Stimulated activated CD8-positive, alpha-beta memory T cell treated with anti-CD3 and anti-CD28 coated beads, Interleukin-12 subunit alpha, Interleukin-12 subunit beta, amount 100 ng/mL, for 24 hours (primary cell): ENCODE measurements around the gene PAM.

Source experiments
- DNase-seq: peaks from one replicate; pipeline ENCODE4 v3.0.0-alpha.2; 2020; ENCODE audit errors: extremely low read depth

The PAM gene

DNA sequence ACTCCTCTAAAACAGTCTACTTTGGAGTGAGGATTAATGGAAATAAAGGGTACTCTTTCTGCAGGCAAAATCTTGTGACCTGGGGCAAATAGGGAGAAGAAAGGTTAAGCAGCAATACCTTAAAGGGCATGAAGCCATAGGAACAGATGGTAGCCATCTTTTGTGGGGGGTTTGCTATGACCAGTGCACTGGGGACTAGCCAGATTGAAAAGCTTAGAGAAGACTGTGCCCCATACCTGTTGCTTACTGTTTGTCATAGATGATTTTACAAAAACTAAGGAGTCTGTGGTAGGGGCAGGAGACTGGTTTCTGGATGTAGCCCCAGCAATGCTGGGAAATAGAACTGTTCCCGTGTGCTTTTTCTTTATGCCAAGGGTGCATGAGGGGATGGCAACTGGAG is 58.6 kb downstream of the PAM start:
- DNase-seq, result no peak

DNA sequence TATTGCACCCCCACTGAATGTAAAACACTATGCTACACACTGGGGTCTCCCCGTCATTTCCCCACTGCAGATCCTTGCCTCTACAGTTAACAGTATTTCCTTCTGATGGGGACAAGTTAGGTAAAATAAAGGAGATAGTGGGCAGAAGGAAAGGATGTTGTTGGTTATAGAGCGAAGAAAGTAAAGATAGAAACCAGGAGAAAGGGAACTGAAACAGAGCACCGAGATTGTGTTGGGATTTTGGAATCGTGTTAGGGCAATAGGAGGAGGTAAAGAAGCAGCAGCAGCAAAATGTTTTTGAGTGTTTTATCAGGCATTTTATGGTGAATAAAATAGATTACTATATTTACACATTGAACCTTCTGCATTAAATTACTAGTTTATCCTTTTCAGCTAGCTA is 60.0 kb downstream of the PAM start:
- no peak for DNase-seq

DNA sequence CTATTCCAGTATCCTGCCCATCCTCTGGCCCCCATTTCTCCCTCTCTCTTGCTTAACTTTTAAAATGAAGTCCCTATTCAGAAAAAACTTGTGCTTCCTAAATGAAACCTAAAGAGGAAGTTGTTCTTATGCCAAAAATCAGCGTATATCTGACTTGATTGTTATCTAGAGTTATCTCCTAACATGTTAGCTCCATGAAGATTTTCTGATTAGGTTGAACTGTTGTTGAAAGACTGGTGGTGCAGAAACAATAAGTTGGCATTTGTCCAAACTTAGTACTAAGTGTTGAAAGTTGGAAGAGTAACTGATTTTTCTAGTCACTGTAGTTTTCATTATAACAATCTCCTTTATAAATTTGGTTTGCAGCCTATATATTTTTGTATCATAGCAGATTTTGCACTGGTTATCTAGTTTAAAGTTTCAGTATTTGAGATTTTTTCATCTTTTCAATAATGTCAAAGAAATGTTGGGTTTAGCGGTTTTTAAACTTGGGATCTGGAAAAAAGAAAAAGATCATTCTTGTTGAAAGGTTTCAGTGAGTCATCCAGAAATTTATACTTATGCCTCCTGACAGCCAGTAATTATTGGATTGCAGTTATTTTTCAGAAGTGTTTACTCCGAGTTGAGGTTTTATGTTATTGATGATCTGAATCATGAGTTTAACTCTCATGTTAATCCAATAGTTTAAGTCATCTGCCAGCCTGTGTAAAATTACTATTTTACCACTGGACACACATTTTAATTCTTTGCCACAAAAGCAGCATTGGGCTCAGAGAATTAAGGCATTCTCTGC is 60.6 kb downstream of the PAM start:
- no peak for DNase-seq

DNA sequence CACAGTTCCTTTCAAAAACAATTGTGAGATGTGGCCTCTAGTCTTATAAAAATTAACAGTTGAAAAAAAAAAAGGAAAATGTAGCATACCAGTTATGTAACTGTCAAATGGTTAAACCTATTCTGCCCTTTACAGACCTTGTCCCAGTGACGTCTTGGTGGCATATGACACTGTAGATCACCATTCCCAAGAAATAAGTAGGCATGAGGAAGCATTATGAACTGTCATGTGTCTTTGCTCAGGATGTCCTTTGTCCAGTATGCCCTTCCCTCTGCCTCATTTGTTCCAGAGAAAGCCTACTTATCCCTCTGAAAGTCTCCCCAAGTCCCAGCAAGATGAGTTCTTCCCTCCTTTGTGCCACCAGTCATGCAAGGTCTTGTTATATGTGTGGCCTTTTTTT is 63.2 kb downstream of the PAM start:
- DNase-seq, result no peak

- DNase-seq, result no peak
These were observed 63.8 kb downstream of the PAM start for GRCh38 chr5:102818934-102819333.

DNA sequence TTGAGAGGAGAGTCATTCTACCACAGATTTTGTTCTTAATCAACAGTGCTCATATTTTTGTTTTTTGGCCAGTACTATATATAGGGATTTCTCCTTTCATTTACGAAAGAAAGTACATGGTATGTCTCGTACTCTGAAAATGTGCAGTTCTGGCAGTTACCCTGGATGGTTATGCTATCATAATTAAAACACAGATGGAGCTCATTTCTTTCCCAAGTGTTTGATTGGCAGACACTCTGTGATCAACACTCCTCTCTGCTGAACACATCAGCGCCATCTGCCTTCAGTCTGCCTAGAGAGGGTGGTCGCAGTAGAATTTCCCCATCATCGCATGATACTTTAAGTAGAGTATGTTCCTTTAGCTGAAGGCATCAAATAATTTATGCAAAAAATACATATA is 64.5 kb downstream of the PAM start:
- DNase-seq, result no peak

- DNase-seq, result no peak
These were observed 68.4 kb downstream of the PAM start for GRCh38 chr5:102823441-102823874.

- no peak for DNase-seq
These were observed 71.5 kb downstream of the PAM start for GRCh38 chr5:102826629-102827028.

DNA sequence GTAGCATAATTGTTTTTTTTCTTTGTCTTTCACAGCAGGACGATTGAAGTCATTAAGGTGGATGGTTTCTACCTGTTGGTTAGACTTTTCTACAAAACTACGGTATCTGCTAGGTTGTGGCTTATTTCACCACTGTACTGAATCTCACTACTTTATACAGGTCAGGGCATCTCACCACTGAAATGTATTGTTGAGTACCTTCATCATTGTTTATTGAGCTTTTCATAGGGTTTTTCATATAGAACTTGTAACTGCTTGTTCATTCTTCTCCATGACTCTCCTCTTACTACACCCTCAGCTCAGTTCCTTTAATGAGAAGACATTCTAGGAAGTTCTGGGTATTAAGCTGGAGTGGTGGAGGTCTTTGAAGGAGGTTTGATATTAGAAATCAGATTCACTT is 75.1 kb downstream of the PAM start:
- DNase-seq, result no peak

DNA sequence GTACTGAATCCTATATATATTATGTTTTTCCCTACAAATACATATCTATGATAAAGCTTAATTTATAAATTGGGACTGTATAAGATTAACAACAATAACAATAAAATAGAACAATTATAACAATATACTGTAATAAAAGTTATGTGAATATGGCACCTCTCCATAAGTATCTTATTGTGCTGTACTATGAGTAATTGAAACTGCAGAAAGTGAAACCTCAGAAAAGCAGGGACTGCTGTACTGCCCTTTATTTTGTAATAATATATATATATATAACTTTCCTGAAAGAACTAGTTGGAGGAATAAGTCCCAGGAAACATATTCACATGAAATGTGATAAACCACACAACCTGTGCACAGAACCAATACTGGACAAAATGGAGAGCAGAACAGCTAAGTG is 77.3 kb downstream of the PAM start:
- DNase-seq, result no peak

DNA sequence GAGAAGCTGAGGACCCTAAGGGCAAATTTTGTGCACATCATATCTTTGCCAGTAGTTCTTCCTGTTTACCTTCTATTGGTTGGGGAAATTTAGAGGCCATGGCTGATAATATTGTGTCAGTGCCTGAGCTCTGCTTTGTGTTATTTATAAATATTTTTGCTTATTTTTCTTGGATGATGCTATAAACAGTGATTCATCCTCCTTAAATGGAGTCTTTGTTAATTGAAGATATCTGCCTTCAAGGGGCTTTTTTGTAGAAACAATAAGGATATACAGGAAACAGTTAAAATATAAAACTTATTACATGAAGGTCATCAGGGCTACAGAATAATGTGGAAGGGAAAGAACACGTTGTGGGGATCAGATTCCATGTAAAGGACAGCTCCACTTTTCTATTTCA is 78.0 kb downstream of the PAM start:
- no peak for DNase-seq

DNA sequence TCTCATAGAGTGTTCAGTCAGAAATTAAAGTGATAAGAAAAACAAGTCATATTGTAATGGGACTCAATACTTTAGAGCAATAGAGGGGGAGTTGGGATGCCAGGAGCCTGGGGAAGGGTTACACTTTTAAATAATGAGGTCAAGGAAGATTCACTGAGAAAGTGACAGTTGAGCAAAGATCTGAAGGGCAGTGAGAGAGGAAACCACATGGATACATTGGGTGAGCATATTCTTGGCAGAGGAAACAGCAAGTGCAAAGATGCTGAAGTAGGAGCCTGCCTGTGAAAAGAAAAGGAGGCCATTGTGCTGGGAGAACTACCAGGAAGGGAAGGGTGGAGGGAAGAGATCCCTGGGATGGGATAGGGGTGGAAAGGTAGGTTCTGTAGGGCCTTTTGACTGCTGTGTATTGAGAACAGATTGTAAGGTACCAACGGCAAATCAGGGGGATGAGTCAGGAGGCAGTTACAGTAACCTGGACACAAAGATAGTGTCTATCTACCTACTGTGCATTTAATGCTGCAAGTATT is 79.4 kb downstream of the PAM start:
- no peak for DNase-seq

DNA sequence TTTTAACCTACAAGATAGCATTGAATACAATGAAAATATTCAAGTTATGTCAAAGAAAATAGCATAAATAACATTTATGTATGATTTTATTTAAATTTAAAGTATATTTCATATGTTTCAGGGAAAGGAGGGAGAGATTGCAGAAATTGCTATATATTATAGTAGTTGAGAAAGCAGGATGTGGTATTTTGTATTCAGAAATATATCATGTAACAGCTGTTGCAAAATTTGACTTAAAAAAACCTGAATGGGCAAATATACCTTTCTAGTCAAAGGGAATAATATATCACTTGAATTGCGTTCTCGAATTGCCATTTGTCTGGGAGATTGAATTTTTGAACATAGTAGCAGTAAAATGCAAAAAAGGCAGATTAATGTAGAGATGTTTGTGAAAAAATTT is 80.6 kb downstream of the PAM start:
- DNase-seq, result no peak

GRCh38 chr5:102841021-102841420 is 85.9 kb downstream of the PAM start:
- no peak for DNase-seq

GRCh38 chr5:102843997-102844396 is 88.9 kb downstream of the PAM start:
- no peak for DNase-seq

DNA sequence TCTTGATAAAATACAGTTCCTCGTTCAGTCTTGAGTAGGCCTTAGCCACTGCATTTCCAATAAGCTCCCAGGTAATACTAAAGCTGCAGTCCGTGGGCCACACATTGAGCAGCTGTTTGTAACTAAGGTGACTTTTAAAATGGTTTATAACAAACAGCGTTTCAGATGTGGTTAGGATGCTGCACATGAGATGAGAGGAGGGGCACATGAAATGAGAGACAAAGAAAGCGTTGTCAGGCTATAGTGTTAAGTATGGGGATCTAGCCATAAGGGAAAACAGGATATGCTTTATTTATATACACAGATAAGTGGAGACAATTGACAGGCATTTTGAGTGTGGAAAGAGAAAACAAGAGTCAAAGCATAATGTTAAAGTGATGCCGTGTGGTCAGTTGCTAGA is 89.9 kb downstream of the PAM start:
- DNase-seq, result no peak

DNA sequence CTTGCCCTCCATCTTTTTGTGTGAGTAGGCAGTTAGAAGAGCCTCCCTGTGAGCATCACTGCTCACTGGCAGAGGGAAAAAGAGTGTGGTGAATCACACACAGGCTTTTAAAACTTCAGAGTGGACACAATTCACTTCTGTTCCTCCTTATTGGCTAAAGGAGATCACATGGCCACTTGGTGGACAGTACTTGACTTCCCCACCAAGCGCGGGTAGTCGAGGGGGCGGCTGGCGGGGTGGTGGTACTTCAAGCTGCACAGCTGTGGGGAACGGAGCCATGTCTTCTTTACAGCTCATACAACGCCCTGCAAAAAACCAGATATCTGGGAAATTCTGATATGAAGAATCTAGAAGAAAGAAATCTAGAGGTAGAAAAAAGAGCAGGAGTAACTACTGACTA is 95.4 kb downstream of the PAM start:
- no peak for DNase-seq

- DNase-seq, result no peak
These were observed 98.6 kb downstream of the PAM start for GRCh38 chr5:102853680-102854079.

DNA sequence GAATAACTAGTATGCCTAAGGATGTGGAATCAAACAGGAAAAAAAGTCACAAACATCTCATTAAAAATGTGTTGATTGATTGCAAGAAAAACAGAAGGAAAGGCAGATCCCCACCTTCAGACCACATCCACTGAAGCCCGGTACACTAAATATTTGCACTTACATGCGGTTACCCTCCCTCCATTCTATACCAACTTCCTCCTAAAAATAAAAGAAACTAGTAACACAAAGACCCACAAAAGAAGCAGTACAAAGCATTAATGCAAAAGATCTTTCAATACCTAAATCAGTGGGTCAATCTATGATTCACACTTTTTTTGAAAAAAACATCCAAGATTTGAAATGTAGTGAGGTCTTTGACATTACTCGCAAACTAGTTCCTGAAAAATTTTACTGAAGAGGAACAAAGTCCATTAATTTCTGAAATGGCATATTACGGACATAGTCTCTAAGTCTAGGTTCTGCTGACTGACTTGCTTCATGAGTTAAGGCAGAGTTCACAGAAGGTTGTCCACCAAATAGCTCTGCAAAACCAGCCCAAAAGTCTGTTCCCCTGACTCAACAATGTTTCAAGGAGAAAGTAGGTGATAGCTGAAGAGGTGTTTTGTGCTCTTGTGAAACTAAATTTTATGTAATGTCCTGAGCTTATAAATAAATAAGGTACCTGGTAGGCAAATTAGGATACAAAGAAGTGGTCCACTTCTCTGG is 100.7 kb downstream of the PAM start:
- DNase-seq, result no peak

DNA sequence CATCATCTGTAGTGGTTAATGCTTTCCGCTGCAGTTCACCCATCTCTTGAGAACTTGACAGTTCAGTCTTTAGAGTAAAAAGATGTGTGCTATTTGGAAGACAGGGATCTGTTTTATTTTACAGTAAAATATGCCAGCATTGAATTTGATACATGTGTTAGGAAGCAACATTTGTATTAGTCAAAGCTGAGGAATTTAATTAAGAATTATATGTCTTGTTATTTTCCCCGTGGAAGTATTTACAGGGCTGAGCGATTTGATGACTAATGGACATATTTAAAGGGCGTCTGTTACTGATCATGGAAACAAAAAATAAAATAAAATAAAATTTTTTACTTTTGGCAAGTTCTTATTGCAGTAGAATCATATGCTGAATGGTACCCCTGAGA is 101.3 kb downstream of the PAM start:
- DNase-seq, result no peak

DNA sequence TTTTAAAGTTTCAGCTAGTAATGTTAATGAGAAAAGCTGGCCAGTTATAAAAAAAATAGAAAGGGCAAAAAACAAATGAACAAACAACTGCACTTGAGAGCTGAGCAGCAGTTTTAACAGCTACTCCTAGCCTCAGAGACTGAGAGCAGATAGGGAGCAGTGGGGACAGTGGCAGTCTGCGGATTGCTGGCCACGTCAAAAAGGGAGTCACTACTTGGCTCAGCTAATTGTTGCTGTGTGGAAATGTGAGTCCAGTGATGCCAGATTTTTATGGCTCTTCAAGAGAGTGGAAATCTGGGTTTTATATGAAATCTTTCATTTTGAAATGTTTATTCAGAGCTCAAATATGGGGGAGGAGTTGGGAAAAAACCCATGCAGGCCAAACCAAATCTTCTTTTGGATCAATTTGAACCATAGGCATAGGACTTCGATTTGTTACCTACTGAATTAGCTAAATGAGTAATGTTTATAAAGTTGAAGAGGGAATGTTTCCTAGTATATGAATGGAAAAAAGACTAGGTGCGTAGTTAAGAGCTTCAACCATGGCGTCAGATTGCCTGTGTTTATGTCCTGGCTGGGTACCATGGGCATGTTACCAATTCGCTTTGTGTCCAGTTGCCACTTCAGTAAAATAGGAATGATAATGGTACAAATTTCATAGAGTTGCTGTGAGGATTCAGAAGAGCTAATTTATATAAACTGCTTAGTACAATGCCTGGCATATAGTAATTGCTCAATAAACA is 102.1 kb downstream of the PAM start:
- DNase-seq, result no peak

GRCh38 chr5:102858221-102858620 is 103.1 kb downstream of the PAM start:
- DNase-seq, result no peak

GRCh38 chr5:102858808-102859207 is 103.7 kb downstream of the PAM start:
- DNase-seq, result no peak
